Upper lobe of left lung (tissue), 6 donors: ENCODE data around the gene GPX6. TPM values are rescaled to one million over a fixed set of nuclear protein-coding genes. Genes with fewer than 3 reads are reported as not detected.

ENCODE experiments used
- ATAC-seq, 2 donors: fragments of 200-7000 bp; cut with Tn5 transposase; one replicate each; pipeline ENCODE4 v1.9.1; 2022; ENCODE audit warnings: mild to moderate bottlenecking in 2 of 2, moderate library complexity in 2 of 2; ENCODE audit not compliant: low FRiP score in 2 of 2
- DNase-seq, 2 donors: peaks; one replicate each; pipeline ENCODE4 v3.0.0-alpha.2; 2019 to 2020
- H3K27ac ChIP-seq, 4 donors: fragments of 200-600 bp; sonication (generic); one replicate each; pipeline ENCODE4 v1.5.1; 2016 to 2019
- H3K27me3 ChIP-seq, 4 donors: fragments of 200-600 bp; sonication (generic); one replicate each; pipeline ENCODE4 v1.5.1; 2017 to 2019
- H3K36me3 ChIP-seq, 4 donors: fragments of 200-600 bp; sonication (generic); one replicate each; pipeline ENCODE4 v1.5.1; 2016 to 2019
- H3K4me1 ChIP-seq, 4 donors: fragments of 200-600 bp; sonication (generic); one replicate each; pipeline ENCODE4 v1.5.1; 2018 to 2019
- H3K4me3 ChIP-seq, 4 donors: fragments of 200-600 bp; sonication (generic); one replicate each; pipeline ENCODE4 v1.5.1; 2017 to 2019; ENCODE audit warnings: mild to moderate bottlenecking in 2 of 4, moderate library complexity in 1 of 4
- H3K9me3 ChIP-seq, 4 donors: fragments of 200-600 bp; sonication (generic); one replicate each; pipeline ENCODE4 v1.5.1; 2018 to 2019
- CTCF ChIP-seq, 6 experiments: fragments of 450-650 bp in 4 of 6; fragments of 200-600 bp in 2 of 6; sonication (generic) in 2 of 6; IDR thresholded peaks; one replicate each; pipeline ENCODE4 v1.5.1; 2016 to 2019; ENCODE audit warnings: antibody characterized with exemption in 6 of 6
- EP300 ChIP-seq, 4 donors: sonication (generic); formaldehyde crosslinking; IDR thresholded peaks; one replicate each; pipeline ENCODE4 v1.5.1; 2017; ENCODE audit warnings: antibody characterized with exemption in 4 of 4, control low read depth in 2 of 4
- POLR2A ChIP-seq, 4 donors: fragments of 450-650 bp; IDR thresholded peaks; one replicate each; pipeline ENCODE4 v1.5.1; 2016 to 2017; ENCODE audit warnings: antibody characterized with exemption in 4 of 4, mild to moderate bottlenecking in 2 of 4
- POLR2AphosphoS5 ChIP-seq, 2 donors: sonication (generic); formaldehyde crosslinking; IDR thresholded peaks; one replicate each; pipeline ENCODE4 v1.5.1; 2017; ENCODE audit warnings: antibody characterized with exemption in 2 of 2
- WGBS, 2 donors: methylation state at CpG; one replicate each; pipeline ENCODE4 v1.1.5; 2017 to 2018; 5-methylcytosine and 5-hydroxymethylcytosine counted together
- total RNA-seq, 6 donors: library from RNA; depleted of rRNA in 4 of 6; stranded (reverse); fragments of >200 nt in 4 of 6; gene quantifications; one replicate each; pipeline versions ENCODE4 v1.1.0 to v1.2.1, GENCODE V29; 2016 to 2021
- donor health status: DM: no; HTN: no; CAD: no; lungs with moderate emphysema.
- donor health status: DM: no; HTN: yes; CAD: no; lungs with severe emphysema.

GPX6 gene
- not detected for total RNA-seq

GRCh38 chr6:28515676-28516075 is at the start of gene GPX6:
TSS of gene GPX6 (minus strand) at chr6:28515793. CDS start at chr6:28515743, 50 bp downstream.
- H3K27me3 ChIP-seq, result no peaks in the 10 kb centered on the region
- ATAC-seq (no peak), DNase-seq (no peak)
- H3K4me1 ChIP-seq, result no peaks in the 10 kb centered on the region
- H3K9me3 ChIP-seq, result no peaks in the 10 kb centered on the region
- WGBS, 2 donors, result 42% methylated on average over 4 of the region's 4 CpGs
- H3K4me3 ChIP-seq, result no peak within 1 kb of the TSS
- H3K27ac ChIP-seq, result no peak within 1 kb of the TSS
- TF ChIP-seq EP300 (IDR thresholded peaks at IDR 0.05), result no peak
- TF ChIP-seq POLR2AphosphoS5 (IDR thresholded peaks at IDR 0.05), result no peak
- TF ChIP-seq CTCF (IDR thresholded peaks at IDR 0.05), result no peak
- no peak for TF ChIP-seq POLR2A (IDR thresholded peaks at IDR 0.05)
- H3K36me3 ChIP-seq, result no peaks in the 10 kb centered on the region

GRCh38 chr6:28563430-28564095 is 48.0 kb upstream of the GPX6 start:
- no peaks in the 10 kb centered on the region for H3K4me1 ChIP-seq
- H3K36me3 ChIP-seq, result no peaks in the 10 kb centered on the region
- no peaks in the 10 kb centered on the region for H3K27me3 ChIP-seq
- 41 to 43% methylated on average over 3 of the region's 3 CpGs for WGBS, 2 donors
- H3K9me3 ChIP-seq, result no peaks in the 10 kb centered on the region
- ATAC-seq, result no peak
- TF ChIP-seq POLR2A (IDR thresholded peaks at IDR 0.05) (no peak), CTCF (IDR thresholded peaks at IDR 0.05) (no peak), POLR2AphosphoS5 (IDR thresholded peaks at IDR 0.05) (no peak), EP300 (IDR thresholded peaks at IDR 0.05) (no peak)
- no peak overlapping the region for H3K4me3 ChIP-seq
- no peak overlapping the region for H3K27ac ChIP-seq
- DNase-seq, result no peak

- TF ChIP-seq POLR2AphosphoS5 (IDR thresholded peaks at IDR 0.05) (no peak), POLR2A (IDR thresholded peaks at IDR 0.05) (no peak), CTCF (IDR thresholded peaks at IDR 0.05) (no peak), EP300 (IDR thresholded peaks at IDR 0.05) (no peak)
- no peaks in the 10 kb centered on the region for H3K4me1 ChIP-seq
- H3K4me3 ChIP-seq, result no peak overlapping the region
- WGBS, 2 donors, result 48 to 66% methylated on average over 3 of the region's 3 CpGs
- DNase-seq (no peak), ATAC-seq (no peak)
- no peaks in the 10 kb centered on the region for H3K9me3 ChIP-seq
- H3K27me3 ChIP-seq, result no peaks in the 10 kb centered on the region
- H3K27ac ChIP-seq, result no peak overlapping the region
- no peaks in the 10 kb centered on the region for H3K36me3 ChIP-seq
Observed at GRCh38 chr6:28558629-28559028, 43.0 kb upstream of the GPX6 start.

- Histone ChIP-seq H3K27me3 (no peaks in the 10 kb centered on the region), H3K9me3 (no peaks in the 10 kb centered on the region), H3K4me3 (no peak overlapping the region), H3K36me3 (no peaks in the 10 kb centered on the region), H3K27ac (no peak overlapping the region), H3K4me1 (no peaks in the 10 kb centered on the region)
- DNase-seq (no peak), ATAC-seq (no peak)
- WGBS, 2 donors, result 46 to 55% methylated on average over 2 of the region's 2 CpGs
- no peak for TF ChIP-seq EP300 (IDR thresholded peaks at IDR 0.05)
- no peak for TF ChIP-seq CTCF (IDR thresholded peaks at IDR 0.05)
- TF ChIP-seq POLR2A (IDR thresholded peaks at IDR 0.05), result no peak
- TF ChIP-seq POLR2AphosphoS5 (IDR thresholded peaks at IDR 0.05), result no peak
Observed at GRCh38 chr6:28555136-28555535, 39.5 kb upstream of the GPX6 start.
